Measurements from ENCODE around the gene LRRC55. TPM values are rescaled to one million over a fixed set of nuclear protein-coding genes. Genes with fewer than 3 reads are reported as not detected.

Gene LRRC55
- total RNA-seq, 1 donor from 2014 or later, result 0.12 TPM

DNA sequence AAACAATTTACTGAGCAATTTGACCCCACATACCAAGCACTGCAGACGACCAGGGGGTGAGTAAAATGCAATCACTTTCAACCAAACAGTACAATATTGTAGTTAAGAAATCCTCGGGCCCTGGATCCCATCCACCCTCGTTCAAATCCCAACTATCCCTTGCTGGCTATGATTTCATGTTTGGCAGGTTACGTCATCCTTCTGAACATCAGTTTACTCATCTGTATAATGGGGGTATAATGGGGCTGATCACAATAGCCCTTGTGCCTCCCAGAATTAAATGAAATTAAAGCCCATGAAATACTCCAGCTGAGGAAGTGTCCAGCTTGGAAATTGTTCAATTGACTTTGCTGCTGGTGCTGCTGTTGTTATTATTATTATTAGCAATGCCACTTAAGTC is 34.7 kb downstream of the LRRC55 start:
- DNase-seq (ENCODE audit: low spot score, unreplicated experiment), result no peak
- no peaks in the 10 kb centered on the region for H3K4me1 Mint-ChIP-seq (ENCODE audit: low read depth)
- no peak overlapping the region for H3K4me3 Mint-ChIP-seq (ENCODE audit: low read depth)
- H3K9me3 Mint-ChIP-seq (ENCODE audit: low read depth), result peaks cover 3% of the 10 kb centered on the region
- TF ChIP-seq, protein P1, sequence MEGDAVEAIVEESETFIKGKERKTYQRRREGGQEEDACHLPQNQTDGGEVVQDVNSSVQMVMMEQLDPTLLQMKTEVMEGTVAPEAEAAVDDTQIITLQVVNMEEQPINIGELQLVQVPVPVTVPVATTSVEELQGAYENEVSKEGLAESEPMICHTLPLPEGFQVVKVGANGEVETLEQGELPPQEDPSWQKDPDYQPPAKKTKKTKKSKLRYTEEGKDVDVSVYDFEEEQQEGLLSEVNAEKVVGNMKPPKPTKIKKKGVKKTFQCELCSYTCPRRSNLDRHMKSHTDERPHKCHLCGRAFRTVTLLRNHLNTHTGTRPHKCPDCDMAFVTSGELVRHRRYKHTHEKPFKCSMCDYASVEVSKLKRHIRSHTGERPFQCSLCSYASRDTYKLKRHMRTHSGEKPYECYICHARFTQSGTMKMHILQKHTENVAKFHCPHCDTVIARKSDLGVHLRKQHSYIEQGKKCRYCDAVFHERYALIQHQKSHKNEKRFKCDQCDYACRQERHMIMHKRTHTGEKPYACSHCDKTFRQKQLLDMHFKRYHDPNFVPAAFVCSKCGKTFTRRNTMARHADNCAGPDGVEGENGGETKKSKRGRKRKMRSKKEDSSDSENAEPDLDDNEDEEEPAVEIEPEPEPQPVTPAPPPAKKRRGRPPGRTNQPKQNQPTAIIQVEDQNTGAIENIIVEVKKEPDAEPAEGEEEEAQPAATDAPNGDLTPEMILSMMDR (IDR thresholded peaks at IDR 0.05; ENCODE audit: unreplicated experiment), result no peak
- no peaks in the 10 kb centered on the region for H3K27me3 Mint-ChIP-seq
- H3K36me3 Mint-ChIP-seq (ENCODE audit: insufficient read depth), result no peaks in the 10 kb centered on the region
- H3K27ac Mint-ChIP-seq, result no peak overlapping the region

GRCh38 chr11:57217053-57217452 is 35.3 kb downstream of the LRRC55 start:
- no peaks in the 10 kb centered on the region for H3K27me3 Mint-ChIP-seq
- no peaks in the 10 kb centered on the region for H3K4me1 Mint-ChIP-seq (ENCODE audit: low read depth)
- TF ChIP-seq, protein P1 (IDR thresholded peaks at IDR 0.05; ENCODE audit: unreplicated experiment), result no peak
- H3K36me3 Mint-ChIP-seq (ENCODE audit: insufficient read depth), result no peaks in the 10 kb centered on the region
- H3K27ac Mint-ChIP-seq, result no peak overlapping the region
- H3K4me3 Mint-ChIP-seq (ENCODE audit: low read depth), result no peak overlapping the region
- peaks cover 2% of the 10 kb centered on the region for H3K9me3 Mint-ChIP-seq (ENCODE audit: low read depth)
- DNase-seq (ENCODE audit: low spot score, unreplicated experiment), result no peak

- Mint-ChIP-seq H3K9me3 (ENCODE audit: low read depth) (no peaks in the 10 kb centered on the region), H3K36me3 (ENCODE audit: insufficient read depth) (no peaks in the 10 kb centered on the region), H3K27ac (no peak overlapping the region), H3K4me1 (ENCODE audit: low read depth) (no peaks in the 10 kb centered on the region), H3K27me3 (no peaks in the 10 kb centered on the region), H3K4me3 (ENCODE audit: low read depth) (no peak overlapping the region)
- TF ChIP-seq, protein P1 (IDR thresholded peaks at IDR 0.05; ENCODE audit: unreplicated experiment), result no peak
- DNase-seq (ENCODE audit: low spot score, unreplicated experiment), result no peak
Observed at GRCh38 chr11:57219021-57219627, 37.4 kb downstream of the LRRC55 start.

- no peak for DNase-seq (ENCODE audit: low spot score, unreplicated experiment)
- H3K36me3 Mint-ChIP-seq (ENCODE audit: insufficient read depth), result no peaks in the 10 kb centered on the region
- H3K27ac Mint-ChIP-seq, result no peak overlapping the region
- H3K4me3 Mint-ChIP-seq (ENCODE audit: low read depth), result no peak overlapping the region
- TF ChIP-seq, protein P1 (IDR thresholded peaks at IDR 0.05; ENCODE audit: unreplicated experiment), result no peak
- H3K27me3 Mint-ChIP-seq, result no peaks in the 10 kb centered on the region
- no peaks in the 10 kb centered on the region for H3K4me1 Mint-ChIP-seq (ENCODE audit: low read depth)
- no peaks in the 10 kb centered on the region for H3K9me3 Mint-ChIP-seq (ENCODE audit: low read depth)
Observed at GRCh38 chr11:57222239-57222638, 40.5 kb downstream of the LRRC55 start.

- H3K4me1 Mint-ChIP-seq (ENCODE audit: low read depth), result no peaks in the 10 kb centered on the region
- no peak for DNase-seq (ENCODE audit: low spot score, unreplicated experiment)
- no peaks in the 10 kb centered on the region for H3K36me3 Mint-ChIP-seq (ENCODE audit: insufficient read depth)
- TF ChIP-seq, protein P1 (IDR thresholded peaks at IDR 0.05; ENCODE audit: unreplicated experiment), result no peak
- no peaks in the 10 kb centered on the region for H3K9me3 Mint-ChIP-seq (ENCODE audit: low read depth)
- peaks cover 1% of the 10 kb centered on the region for H3K27me3 Mint-ChIP-seq
- no peak overlapping the region for H3K4me3 Mint-ChIP-seq (ENCODE audit: low read depth)
- no peak overlapping the region for H3K27ac Mint-ChIP-seq
Observed at GRCh38 chr11:57223601-57224000, 41.8 kb downstream of the LRRC55 start.

Measured in progenitor cell of endocrine pancreas (in vitro differentiated cells).